Fibroblast of lung (primary cell): ENCODE measurements around the gene RPS27.

Experiments used
- EZH2 ChIP-seq: IDR thresholded peaks from 2 replicates; pipeline ENCODE4 v1.5.1; 2012; ENCODE audit warnings: low read length, control low read depth, mild to moderate bottlenecking; ENCODE audit errors: missing control alignments
- TF ChIP-seq, protein P1 (sequence below), 2 donors: IDR thresholded peaks in 1 of 2; conservative IDR thresholded peaks in 1 of 2; 1 replicate in 1 of 2; 2 replicates in 1 of 2; pipeline ENCODE4 v1.5.1; 2011 to 2012; ENCODE audit warnings: low read length in 2 of 2, control low read depth in 1 of 2, inconsistent platforms in 1 of 2, low read depth in 1 of 2, mild to moderate bottlenecking in 1 of 2

DNA sequence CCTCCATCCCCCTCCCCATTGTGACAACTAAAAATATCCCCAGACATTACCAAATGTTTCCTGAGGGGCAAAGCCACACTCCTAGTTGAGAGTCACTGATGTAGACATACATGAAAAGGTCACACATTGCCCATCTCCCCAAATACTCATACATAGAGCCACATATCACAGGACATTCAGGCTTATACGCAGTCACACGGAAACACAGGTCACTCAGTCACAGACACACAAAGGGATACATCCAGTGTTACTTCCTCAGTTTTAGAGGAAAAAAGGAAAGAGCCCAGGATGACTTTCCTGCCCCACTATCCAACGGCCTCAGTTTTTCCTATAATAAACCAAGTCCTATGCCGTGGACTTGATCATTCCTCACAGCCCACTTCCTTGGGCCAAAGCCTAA is 29.1 kb upstream of the RPS27 start:
- TF ChIP-seq, protein P1, sequence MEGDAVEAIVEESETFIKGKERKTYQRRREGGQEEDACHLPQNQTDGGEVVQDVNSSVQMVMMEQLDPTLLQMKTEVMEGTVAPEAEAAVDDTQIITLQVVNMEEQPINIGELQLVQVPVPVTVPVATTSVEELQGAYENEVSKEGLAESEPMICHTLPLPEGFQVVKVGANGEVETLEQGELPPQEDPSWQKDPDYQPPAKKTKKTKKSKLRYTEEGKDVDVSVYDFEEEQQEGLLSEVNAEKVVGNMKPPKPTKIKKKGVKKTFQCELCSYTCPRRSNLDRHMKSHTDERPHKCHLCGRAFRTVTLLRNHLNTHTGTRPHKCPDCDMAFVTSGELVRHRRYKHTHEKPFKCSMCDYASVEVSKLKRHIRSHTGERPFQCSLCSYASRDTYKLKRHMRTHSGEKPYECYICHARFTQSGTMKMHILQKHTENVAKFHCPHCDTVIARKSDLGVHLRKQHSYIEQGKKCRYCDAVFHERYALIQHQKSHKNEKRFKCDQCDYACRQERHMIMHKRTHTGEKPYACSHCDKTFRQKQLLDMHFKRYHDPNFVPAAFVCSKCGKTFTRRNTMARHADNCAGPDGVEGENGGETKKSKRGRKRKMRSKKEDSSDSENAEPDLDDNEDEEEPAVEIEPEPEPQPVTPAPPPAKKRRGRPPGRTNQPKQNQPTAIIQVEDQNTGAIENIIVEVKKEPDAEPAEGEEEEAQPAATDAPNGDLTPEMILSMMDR (conservative IDR thresholded peaks at IDR 0.05 in 1 of 2, IDR thresholded peaks at IDR 0.05 in 1 of 2; ENCODE audit: low read depth in 1 of 2, low read length in 2 of 2), result no peak
- no peak for TF ChIP-seq EZH2
